Measurements from ENCODE around the gene HSBP1.

HSBP1 gene

GRCh38 chr16:83831456-83831987 lies 23.7 kb downstream of the HSBP1 start:
- no peak for TF ChIP-seq CTCF (IDR thresholded peaks at IDR 0.05)
- Histone ChIP-seq H3K9me3 (no peaks in the 10 kb centered on the region), H3K4me1 (no peaks in the 10 kb centered on the region), H3K27ac (no peak overlapping the region), H3K4me3 (no peak overlapping the region), H3K36me3 (no peaks in the 10 kb centered on the region), H3K27me3 (no peaks in the 10 kb centered on the region)
- DNase-seq, result no peak
- intact Hi-C loops (cut with DNase I; ENCODE audit: low total_unique reads), result loop anchor here (2.0 kb wide), 1 partner anchor 59 kb away; no protein-coding TSS in a partner anchor

GRCh38 chr16:83833921-83834320 lies 26.1 kb downstream of the HSBP1 start:
- H3K36me3 ChIP-seq, result no peaks in the 10 kb centered on the region
- H3K9me3 ChIP-seq, result no peaks in the 10 kb centered on the region
- H3K4me3 ChIP-seq, result no peak overlapping the region
- intact Hi-C loops (cut with DNase I; ENCODE audit: low total_unique reads), result no loop called here
- no peaks in the 10 kb centered on the region for H3K4me1 ChIP-seq
- no peaks in the 10 kb centered on the region for H3K27me3 ChIP-seq
- no peak overlapping the region for H3K27ac ChIP-seq
- no peak for DNase-seq
- no peak for TF ChIP-seq CTCF (IDR thresholded peaks at IDR 0.05)

- Histone ChIP-seq H3K36me3 (no peaks in the 10 kb centered on the region), H3K9me3 (no peaks in the 10 kb centered on the region), H3K4me3 (no peak overlapping the region), H3K27me3 (no peaks in the 10 kb centered on the region), H3K27ac (no peak overlapping the region), H3K4me1 (no peaks in the 10 kb centered on the region)
- no peak for TF ChIP-seq CTCF (IDR thresholded peaks at IDR 0.05)
- no peak for DNase-seq
- intact Hi-C loops (cut with DNase I; ENCODE audit: low total_unique reads), result no loop called here
Observed at GRCh38 chr16:83835586-83836566, 28.1 kb downstream of the HSBP1 start.

- intact Hi-C loops (cut with DNase I; ENCODE audit: low total_unique reads), result no loop called here
Observed at GRCh38 chr16:83837566-83837965, 29.8 kb downstream of the HSBP1 start.

GRCh38 chr16:83838151-83838550 lies 30.4 kb downstream of the HSBP1 start:
- intact Hi-C loops (cut with DNase I; ENCODE audit: low total_unique reads), result no loop called here
- no peak for DNase-seq
- TF ChIP-seq CTCF (IDR thresholded peaks at IDR 0.05), result no peak

More at GRCh38 chr16:83837566-83837965, 29.8 kb downstream of the HSBP1 start:
- no peak for TF ChIP-seq CTCF (IDR thresholded peaks at IDR 0.05)
- Histone ChIP-seq H3K9me3 (no peaks in the 10 kb centered on the region), H3K36me3 (no peaks in the 10 kb centered on the region), H3K4me3 (no peak overlapping the region), H3K27me3 (no peaks in the 10 kb centered on the region), H3K27ac (no peak overlapping the region), H3K4me1 (no peaks in the 10 kb centered on the region)
- no peak for DNase-seq

More at GRCh38 chr16:83838151-83838550, 30.4 kb downstream of the HSBP1 start:
- no peak overlapping the region for H3K4me3 ChIP-seq
- H3K27me3 ChIP-seq, result no peaks in the 10 kb centered on the region
- H3K4me1 ChIP-seq, result no peaks in the 10 kb centered on the region
- no peak overlapping the region for H3K27ac ChIP-seq
- H3K36me3 ChIP-seq, result no peaks in the 10 kb centered on the region
- H3K9me3 ChIP-seq, result no peaks in the 10 kb centered on the region
